Neural progenitor cell (in vitro differentiated cells): ENCODE results near the gene VAPB. TPM values are rescaled to one million over a fixed set of nuclear protein-coding genes. Genes with fewer than 3 reads are reported as not detected.

Source experiments
- DNase-seq: peaks from one replicate; pipeline ENCODE4 v3.0.0-alpha.2; 2016; ENCODE audit warnings: low spot score
- H2AFZ ChIP-seq: fragments of 200-600 bp; sonication (generic); replicated peaks from 2 replicates; pipeline ENCODE4 v1.6.1; 2016; ENCODE audit warnings: antibody characterized with exemption
- H3F3A ChIP-seq: fragments of 200-600 bp; sonication (generic); 2 replicates; pipeline ENCODE4 v1.6.1; 2016; ENCODE audit warnings: antibody characterized with exemption, low read depth
- H3K27ac ChIP-seq: fragments of 200-600 bp; sonication (generic); 2 replicates; pipeline ENCODE4 v1.5.1; 2016; ENCODE audit warnings: mild to moderate bottlenecking
- H3K27me3 ChIP-seq: fragments of 200-600 bp; sonication (generic); 2 replicates; pipeline ENCODE4 v1.6.1; 2016; ENCODE audit warnings: mild to moderate bottlenecking, moderate library complexity
- H3K36me3 ChIP-seq: fragments of 200-600 bp; sonication (generic); 2 replicates; pipeline ENCODE4 v1.5.1; 2016
- H3K4me1 ChIP-seq: fragments of 200-600 bp; sonication (generic); 2 replicates; pipeline ENCODE4 v1.6.1; 2016; ENCODE audit warnings: mixed run types
- H3K4me2 ChIP-seq: fragments of 200-600 bp; sonication (generic); 2 replicates; pipeline ENCODE4 v1.6.1; 2016
- H3K4me3 ChIP-seq: fragments of 200-600 bp; sonication (generic); 2 replicates; pipeline ENCODE4 v1.5.1; 2016
- H3K79me2 ChIP-seq: fragments of 200-600 bp; sonication (generic); 2 replicates; pipeline ENCODE4 v1.6.1; 2016; ENCODE audit warnings: low read depth
- H3K9ac ChIP-seq: fragments of 200-600 bp; sonication (generic); 2 replicates; pipeline ENCODE4 v1.6.1; 2016
- H3K9me3 ChIP-seq: fragments of 200-600 bp; sonication (generic); 2 replicates; pipeline ENCODE4 v1.5.1; 2016; ENCODE audit warnings: low read depth
- H4K20me1 ChIP-seq: fragments of 200-600 bp; sonication (generic); 2 replicates; pipeline ENCODE4 v1.6.1; 2016; ENCODE audit warnings: low read depth
- H3K27ac Mint-ChIP-seq: 3 replicates; pipeline ENCODE4 v1.8.0; 2021; ENCODE audit warnings: mixed read lengths
- H3K27me3 Mint-ChIP-seq: 2 replicates; pipeline ENCODE4 v1.8.0; 2022; ENCODE audit warnings: low read depth, mild to moderate bottlenecking, inconsistent platforms, moderate library complexity, mixed read lengths; ENCODE audit not compliant: insufficient read depth
- H3K36me3 Mint-ChIP-seq: 3 replicates; pipeline ENCODE4 v1.8.0; 2021; ENCODE audit warnings: mixed read lengths
- H3K4me1 Mint-ChIP-seq: 3 replicates; pipeline ENCODE4 v1.8.0; 2021; ENCODE audit warnings: mixed read lengths
- H3K4me3 Mint-ChIP-seq: 3 replicates; pipeline ENCODE4 v1.8.0; 2021; ENCODE audit warnings: mild to moderate bottlenecking, moderate library complexity, mixed read lengths
- H3K9me3 Mint-ChIP-seq: 3 replicates; pipeline ENCODE4 v1.8.0; 2020; ENCODE audit warnings: mixed read lengths
- EZH2 ChIP-seq: fragments of 200-600 bp; sonication (generic); IDR thresholded peaks from 2 replicates; pipeline ENCODE4 v1.6.1; 2017; ENCODE audit warnings: antibody characterized with exemption, mild to moderate bottlenecking, moderate library complexity
- EZH2phosphoT487 ChIP-seq: fragments of 200-600 bp; sonication (generic); IDR thresholded peaks from 2 replicates; pipeline ENCODE4 v1.6.1; 2017; ENCODE audit warnings: antibody characterized with exemption
- total RNA-seq: library from RNA; depleted of rRNA; stranded (reverse); fragments of >200 nt; gene quantifications from 2 replicates; pipeline ENCODE4 v1.2.3, GENCODE V29; 2015; ENCODE audit warnings: low replicate concordance
- TF ChIP-seq, protein P1 (sequence below): fragments of 200-600 bp; sonication (generic); IDR thresholded peaks from 2 replicates; pipeline ENCODE4 v1.5.1; 2017; ENCODE audit warnings: antibody characterized with exemption, mild to moderate bottlenecking

VAPB gene
- total RNA-seq, 1 donor from 2014 or later: 31.9 TPM

DNA sequence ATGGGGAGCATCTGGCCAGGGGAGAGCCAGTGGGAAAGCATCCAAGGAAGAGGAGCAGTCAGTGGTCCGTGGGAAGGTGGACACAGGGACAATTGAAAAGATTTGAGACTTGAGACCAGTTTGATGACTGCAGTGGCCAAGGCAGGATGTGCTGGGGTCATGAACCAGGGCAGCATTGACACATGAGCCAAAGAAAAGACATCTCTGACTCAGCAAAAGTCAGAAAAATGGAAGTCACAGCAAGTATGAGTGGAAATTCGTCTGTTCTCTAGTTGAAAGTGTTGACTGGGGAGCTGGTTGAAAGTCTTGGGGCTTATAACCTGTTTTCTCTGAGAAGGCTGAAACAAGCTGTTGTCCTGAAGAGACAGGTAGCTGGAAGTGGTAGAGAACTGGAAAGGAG, 48.2 kb upstream of the VAPB start:
- Mint-ChIP-seq H3K27ac (no peak overlapping the region), H3K36me3 (peaks cover 30% of the 10 kb centered on the region), H3K4me1 (no peaks in the 10 kb centered on the region), H3K9me3 (peaks cover 16% of the 10 kb centered on the region), H3K4me3 (no peak overlapping the region), H3K27me3 (peaks cover 3% of the 10 kb centered on the region)
- DNase-seq: no peak
- TF ChIP-seq, protein P1, sequence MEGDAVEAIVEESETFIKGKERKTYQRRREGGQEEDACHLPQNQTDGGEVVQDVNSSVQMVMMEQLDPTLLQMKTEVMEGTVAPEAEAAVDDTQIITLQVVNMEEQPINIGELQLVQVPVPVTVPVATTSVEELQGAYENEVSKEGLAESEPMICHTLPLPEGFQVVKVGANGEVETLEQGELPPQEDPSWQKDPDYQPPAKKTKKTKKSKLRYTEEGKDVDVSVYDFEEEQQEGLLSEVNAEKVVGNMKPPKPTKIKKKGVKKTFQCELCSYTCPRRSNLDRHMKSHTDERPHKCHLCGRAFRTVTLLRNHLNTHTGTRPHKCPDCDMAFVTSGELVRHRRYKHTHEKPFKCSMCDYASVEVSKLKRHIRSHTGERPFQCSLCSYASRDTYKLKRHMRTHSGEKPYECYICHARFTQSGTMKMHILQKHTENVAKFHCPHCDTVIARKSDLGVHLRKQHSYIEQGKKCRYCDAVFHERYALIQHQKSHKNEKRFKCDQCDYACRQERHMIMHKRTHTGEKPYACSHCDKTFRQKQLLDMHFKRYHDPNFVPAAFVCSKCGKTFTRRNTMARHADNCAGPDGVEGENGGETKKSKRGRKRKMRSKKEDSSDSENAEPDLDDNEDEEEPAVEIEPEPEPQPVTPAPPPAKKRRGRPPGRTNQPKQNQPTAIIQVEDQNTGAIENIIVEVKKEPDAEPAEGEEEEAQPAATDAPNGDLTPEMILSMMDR: no peak
- no peak for TF ChIP-seq EZH2phosphoT487
- no peak for TF ChIP-seq EZH2
- H3K27ac ChIP-seq: no peak overlapping the region
- no peak overlapping the region for H3K9ac ChIP-seq
- no peaks in the 10 kb centered on the region for H3K9me3 ChIP-seq
- no peak overlapping the region for H2AFZ ChIP-seq
- H3K36me3 ChIP-seq: no peaks in the 10 kb centered on the region
- H4K20me1 ChIP-seq: no peaks in the 10 kb centered on the region
- no peaks in the 10 kb centered on the region for H3K4me1 ChIP-seq
- H3K27me3 ChIP-seq: no peaks in the 10 kb centered on the region
- no peaks in the 10 kb centered on the region for H3F3A ChIP-seq
- no peaks in the 10 kb centered on the region for H3K79me2 ChIP-seq
- no peak overlapping the region for H3K4me2 ChIP-seq
- H3K4me3 ChIP-seq: no peak overlapping the region

DNA sequence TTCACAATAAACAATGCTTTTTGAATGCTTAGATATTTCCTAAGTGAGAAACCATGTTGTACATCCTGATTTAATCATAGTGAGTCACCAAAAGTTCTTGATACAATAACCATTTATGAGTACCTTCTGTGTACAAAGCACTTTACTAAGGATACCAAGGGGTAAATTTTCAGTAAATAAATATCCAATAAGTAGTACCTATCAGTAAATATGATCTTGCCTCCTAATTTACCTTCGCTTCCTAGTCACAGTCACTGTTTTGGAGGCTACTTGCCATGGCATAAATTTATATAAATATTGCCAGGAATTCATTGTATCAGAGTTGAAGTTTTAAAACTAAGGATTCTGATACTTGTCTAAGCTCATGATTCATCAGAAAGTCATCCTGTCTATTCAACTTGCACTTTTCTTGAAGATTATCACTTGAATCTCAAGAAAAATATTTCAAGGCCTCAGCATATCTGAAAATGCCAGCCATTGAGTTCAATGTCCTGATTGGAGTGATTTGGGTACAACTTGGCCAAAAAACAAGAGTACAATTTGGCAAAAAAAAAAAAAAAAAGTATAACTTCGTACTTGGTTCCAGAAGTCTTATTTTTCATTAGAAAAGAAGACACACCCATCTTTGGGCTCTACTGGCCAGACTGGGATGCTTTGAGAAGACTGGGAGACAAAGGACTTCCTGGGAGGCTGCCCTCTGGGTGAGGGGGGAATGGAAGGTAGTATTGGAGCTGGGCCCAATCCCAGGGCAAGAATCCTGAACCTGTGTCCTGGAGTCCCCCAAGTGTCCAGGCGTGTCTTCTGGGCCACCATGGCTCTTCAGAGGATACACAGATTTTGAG, 46.7 kb upstream of the VAPB start:
- no peak overlapping the region for H3K4me3 Mint-ChIP-seq
- Histone ChIP-seq H3K9ac (no peak overlapping the region), H3K4me3 (no peak overlapping the region), H2AFZ (no peak overlapping the region), H3K36me3 (no peaks in the 10 kb centered on the region), H3K9me3 (no peaks in the 10 kb centered on the region), H3F3A (no peaks in the 10 kb centered on the region), H4K20me1 (no peaks in the 10 kb centered on the region), H3K79me2 (no peaks in the 10 kb centered on the region), H3K27me3 (no peaks in the 10 kb centered on the region), H3K27ac (no peak overlapping the region), H3K4me2 (no peak overlapping the region), H3K4me1 (no peaks in the 10 kb centered on the region)
- no peaks in the 10 kb centered on the region for H3K4me1 Mint-ChIP-seq
- H3K27me3 Mint-ChIP-seq: peaks cover 3% of the 10 kb centered on the region
- TF ChIP-seq, protein P1: no peak
- TF ChIP-seq EZH2 (no peak), EZH2phosphoT487 (no peak)
- peaks cover 39% of the 10 kb centered on the region for H3K36me3 Mint-ChIP-seq
- H3K27ac Mint-ChIP-seq: no peak overlapping the region
- DNase-seq: no peak
- peaks cover 13% of the 10 kb centered on the region for H3K9me3 Mint-ChIP-seq

DNA sequence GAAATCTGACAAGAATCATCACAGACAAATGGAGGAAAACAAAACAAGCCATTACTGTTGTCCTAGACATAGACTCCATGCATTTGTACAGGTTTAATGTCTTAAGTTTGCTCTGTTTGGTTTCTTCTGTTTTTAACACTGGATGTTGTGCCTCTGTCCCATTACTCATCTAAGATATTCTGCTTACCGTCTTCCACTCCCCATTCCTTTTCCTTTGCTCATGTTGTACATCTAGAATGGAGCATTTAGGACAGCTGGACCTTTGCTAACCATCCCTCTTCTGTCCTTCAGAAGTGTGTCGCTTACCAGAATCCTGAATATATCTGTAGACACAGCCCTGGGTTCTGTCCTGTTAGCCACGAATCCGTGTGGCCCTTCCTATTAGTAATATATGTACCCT, 44.3 kb upstream of the VAPB start:
- no peaks in the 10 kb centered on the region for H3K27me3 ChIP-seq
- DNase-seq: no peak
- H3K4me1 ChIP-seq: no peaks in the 10 kb centered on the region
- TF ChIP-seq EZH2 (no peak), EZH2phosphoT487 (no peak)
- TF ChIP-seq, protein P1: no peak
- H3K27me3 Mint-ChIP-seq: peaks cover 3% of the 10 kb centered on the region
- no peaks in the 10 kb centered on the region for H4K20me1 ChIP-seq
- no peak overlapping the region for H3K9ac ChIP-seq
- H3K9me3 Mint-ChIP-seq: peaks cover 3% of the 10 kb centered on the region
- no peaks in the 10 kb centered on the region for H3K79me2 ChIP-seq
- no peak overlapping the region for H3K27ac Mint-ChIP-seq
- no peaks in the 10 kb centered on the region for H3K9me3 ChIP-seq
- H3K36me3 Mint-ChIP-seq: peaks cover 31% of the 10 kb centered on the region
- H3K4me3 ChIP-seq: no peak overlapping the region
- no peak overlapping the region for H3K27ac ChIP-seq
- H3K4me3 Mint-ChIP-seq: no peak overlapping the region
- no peaks in the 10 kb centered on the region for H3F3A ChIP-seq
- no peak overlapping the region for H2AFZ ChIP-seq
- H3K36me3 ChIP-seq: no peaks in the 10 kb centered on the region
- no peaks in the 10 kb centered on the region for H3K4me1 Mint-ChIP-seq
- H3K4me2 ChIP-seq: no peak overlapping the region
